ENCODE measurements around the gene CTSZ.

GRCh38 chr20:59022754-59023153 is 15.7 kb upstream of the CTSZ start:
- no peak for TF ChIP-seq EZH2 (IDR thresholded peaks at IDR 0.05; ENCODE audit: insufficient read depth, poor library complexity, severe bottlenecking)
- no peak for TF ChIP-seq EZH2phosphoT487 (IDR thresholded peaks at IDR 0.05; ENCODE audit: insufficient read depth, low read depth)
